BJ (cell line): ENCODE results near the gene PROC. TPM values are rescaled to one million over a fixed set of nuclear protein-coding genes. Genes with fewer than 3 reads are reported as not detected.

Source experiments
- CTCF ChIA-PET: fragments of 350-600 bp; formaldehyde crosslinking; extraction: SDS; loops from one replicate; lab custom pipeline; 2021; ENCODE audit warnings: antibody characterized with exemption, inconsistent platforms; lab: Yijun Ruan, JAX
- POLR2A ChIA-PET: fragments of 300-600 bp; sonication (Branson Sonifier 250); formaldehyde crosslinking; extraction: SDS; loops from one replicate; lab custom pipeline; 2021; ENCODE audit warnings: antibody characterized with exemption; lab: Charles Lee
- DNase-seq: peaks from one replicate; pipeline ENCODE4 v3.0.0-alpha.2; 2011; ENCODE audit warnings: low read depth
- H3K27me3 ChIP-seq: 2 replicates; pipeline ENCODE4 v1.6.0; 2011; ENCODE audit warnings: low read length; ENCODE audit not compliant: control insufficient read depth, insufficient read depth
- H3K36me3 ChIP-seq: 2 replicates; pipeline ENCODE4 v1.5.1; 2011; ENCODE audit warnings: low read length; ENCODE audit not compliant: control insufficient read depth, insufficient read depth
- H3K4me3 ChIP-seq: 2 replicates; pipeline ENCODE4 v1.5.1; 2011; ENCODE audit warnings: low read depth, mild to moderate bottlenecking, control low read depth, low read length
- polyA plus RNA-seq: library from polyadenylated mRNA; depleted of rRNA; stranded (reverse); fragments of >200 nt; gene quantifications from 2 replicates; pipeline ENCODE4 v1.2.3, GENCODE V29; 2011
- TF ChIP-seq, protein P1 (sequence below): IDR thresholded peaks from 2 replicates; pipeline ENCODE4 v1.5.1; 2011; ENCODE audit warnings: low read depth, mild to moderate bottlenecking, control low read depth, inconsistent platforms, low read length, moderate library complexity; ENCODE audit not compliant: insufficient read depth

Gene PROC
- polyA plus RNA-seq, 1 experiment: 0.11 TPM

DNA sequence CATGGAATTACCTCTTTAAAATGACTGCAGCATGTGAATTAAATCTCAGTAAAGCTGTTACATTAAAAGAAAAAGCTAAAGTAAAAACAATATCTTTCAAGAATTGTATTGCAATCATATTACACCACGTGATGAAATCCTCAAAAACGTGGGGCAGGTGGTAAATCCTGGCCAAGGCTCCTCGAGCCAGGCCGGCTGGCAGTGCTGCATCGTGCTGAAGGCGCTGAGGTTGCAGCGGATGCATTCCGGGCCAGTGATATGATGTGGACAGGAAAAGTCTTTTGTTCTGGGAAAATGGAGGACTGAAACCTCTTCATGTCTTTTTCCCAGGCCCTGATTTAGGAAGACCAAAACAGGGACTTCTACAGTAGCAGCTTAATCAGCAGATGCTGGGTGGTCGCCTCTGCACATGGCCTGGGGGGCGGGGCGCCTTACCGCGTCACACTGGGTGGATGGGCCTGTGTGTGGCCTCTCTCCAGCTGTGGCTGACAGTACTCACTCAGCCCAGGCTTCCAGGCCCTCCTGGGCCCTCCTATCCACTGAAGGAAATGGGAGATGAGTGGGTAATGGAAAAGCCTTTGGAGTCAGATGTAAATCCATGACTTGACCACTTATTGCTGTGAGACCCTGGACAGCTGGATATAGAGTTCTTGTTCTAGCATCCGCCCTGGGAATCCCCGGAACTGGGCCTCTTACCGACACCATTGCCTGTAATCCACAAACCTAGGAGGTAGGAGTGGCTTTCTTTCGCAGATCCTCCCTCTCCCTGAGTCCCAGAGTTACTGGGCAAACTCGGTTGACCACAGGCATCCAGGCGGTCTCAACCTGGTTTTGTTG is 45.1 kb downstream of the PROC start:
- TF ChIP-seq, protein P1, sequence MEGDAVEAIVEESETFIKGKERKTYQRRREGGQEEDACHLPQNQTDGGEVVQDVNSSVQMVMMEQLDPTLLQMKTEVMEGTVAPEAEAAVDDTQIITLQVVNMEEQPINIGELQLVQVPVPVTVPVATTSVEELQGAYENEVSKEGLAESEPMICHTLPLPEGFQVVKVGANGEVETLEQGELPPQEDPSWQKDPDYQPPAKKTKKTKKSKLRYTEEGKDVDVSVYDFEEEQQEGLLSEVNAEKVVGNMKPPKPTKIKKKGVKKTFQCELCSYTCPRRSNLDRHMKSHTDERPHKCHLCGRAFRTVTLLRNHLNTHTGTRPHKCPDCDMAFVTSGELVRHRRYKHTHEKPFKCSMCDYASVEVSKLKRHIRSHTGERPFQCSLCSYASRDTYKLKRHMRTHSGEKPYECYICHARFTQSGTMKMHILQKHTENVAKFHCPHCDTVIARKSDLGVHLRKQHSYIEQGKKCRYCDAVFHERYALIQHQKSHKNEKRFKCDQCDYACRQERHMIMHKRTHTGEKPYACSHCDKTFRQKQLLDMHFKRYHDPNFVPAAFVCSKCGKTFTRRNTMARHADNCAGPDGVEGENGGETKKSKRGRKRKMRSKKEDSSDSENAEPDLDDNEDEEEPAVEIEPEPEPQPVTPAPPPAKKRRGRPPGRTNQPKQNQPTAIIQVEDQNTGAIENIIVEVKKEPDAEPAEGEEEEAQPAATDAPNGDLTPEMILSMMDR: no peak
- no peak overlapping the region for H3K4me3 ChIP-seq
- CTCF ChIA-PET: interaction anchor here (0.6 to 0.9 kb wide), 2 partner anchors 139 to 272 kb away, joined by 3 read pairs; no protein-coding TSS in a partner anchor
- no peaks in the 10 kb centered on the region for H3K27me3 ChIP-seq
- POLR2A ChIA-PET: no interaction called here
- DNase-seq: no peak
- no peaks in the 10 kb centered on the region for H3K36me3 ChIP-seq

DNA sequence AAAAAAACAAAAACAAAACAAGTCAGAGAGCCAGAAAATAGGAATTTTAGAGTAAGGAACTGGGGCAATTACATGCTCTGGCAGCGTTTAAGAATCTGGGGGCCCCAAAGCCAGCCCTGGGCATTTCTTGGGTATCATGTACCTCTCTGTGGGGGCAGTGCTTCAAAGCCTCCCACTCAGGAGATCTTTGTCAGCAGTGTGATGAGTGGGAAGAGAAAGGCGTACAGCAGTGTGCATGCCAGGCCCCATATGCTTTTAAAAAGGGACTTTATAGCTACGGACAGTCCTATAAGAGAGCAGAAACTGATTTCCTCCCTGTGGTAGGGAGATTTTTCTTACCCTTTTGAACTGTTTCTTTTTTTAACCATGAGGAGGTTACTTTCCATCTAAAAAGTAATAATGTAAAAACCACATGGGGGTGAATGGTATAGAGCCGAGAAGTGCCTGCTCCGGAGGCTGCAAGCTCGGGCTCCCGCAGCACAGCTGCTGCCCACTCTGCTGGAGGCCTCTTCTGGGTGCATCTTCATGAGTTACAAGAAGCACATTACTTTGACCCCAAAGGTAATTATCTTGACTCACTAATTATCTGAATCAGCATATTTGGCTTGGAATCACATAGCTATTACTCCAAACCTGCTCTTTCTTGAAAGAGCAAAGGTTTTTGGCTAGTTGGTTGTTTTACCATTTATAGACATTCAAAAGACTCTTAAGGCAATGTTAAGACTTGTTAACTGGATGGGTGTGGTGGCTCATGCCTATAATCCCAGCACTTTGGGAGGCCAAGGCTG is 46.4 kb downstream of the PROC start:
- ChIA-PET POLR2A (no interaction called here), CTCF (interaction anchor here (0.9 to 1.0 kb wide), 2 partner anchors 140 to 267 kb away, joined by 3 read pairs; no protein-coding TSS in a partner anchor)
- no peak overlapping the region for H3K4me3 ChIP-seq
- TF ChIP-seq, protein P1: no peak
- H3K36me3 ChIP-seq: no peaks in the 10 kb centered on the region
- H3K27me3 ChIP-seq: no peaks in the 10 kb centered on the region
- DNase-seq: no peak

DNA sequence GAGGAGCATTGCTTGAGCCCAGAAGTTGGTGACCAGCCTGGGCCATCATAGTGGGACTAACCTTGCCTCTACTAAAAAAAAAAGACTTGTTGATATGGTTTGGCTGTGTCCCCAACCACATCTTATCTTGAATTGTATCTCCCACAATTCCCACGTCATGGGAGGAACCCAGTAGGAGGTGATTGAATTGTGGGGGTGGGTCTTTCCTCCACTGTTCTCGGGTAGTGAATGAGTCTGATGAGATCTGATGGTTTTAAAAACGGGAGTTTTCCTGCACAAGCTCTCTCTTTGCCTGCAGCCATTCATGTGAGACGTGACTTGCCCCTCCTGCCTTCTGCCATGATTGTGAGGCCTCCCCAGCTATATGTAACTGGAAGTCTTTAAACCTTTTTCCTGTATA is 47.0 kb downstream of the PROC start:
- no peaks in the 10 kb centered on the region for H3K27me3 ChIP-seq

GRCh38 chr2:127469051-127469450 is 50.8 kb downstream of the PROC start:
- ChIA-PET CTCF (interaction anchor here (1.5 to 4.4 kb wide), 2 partner anchors 10 to 144 kb away, joined by 5 to 20 read pairs; no protein-coding TSS in a partner anchor), POLR2A (no interaction called here)
- H3K36me3 ChIP-seq: no peaks in the 10 kb centered on the region
- no peaks in the 10 kb centered on the region for H3K27me3 ChIP-seq
- no peak for DNase-seq
- no peak overlapping the region for H3K4me3 ChIP-seq
- TF ChIP-seq, protein P1: no peak

More for the DNA sequence above, 47.0 kb downstream of the PROC start:
- Histone ChIP-seq H3K4me3 (no peak overlapping the region), H3K36me3 (no peaks in the 10 kb centered on the region)
- CTCF ChIA-PET: interaction anchor here (0.9 to 1.0 kb wide), 2 partner anchors 141 to 268 kb away, joined by 3 read pairs; no protein-coding TSS in a partner anchor
- POLR2A ChIA-PET: no interaction called here
- TF ChIP-seq, protein P1: no peak
- DNase-seq: no peak

DNA sequence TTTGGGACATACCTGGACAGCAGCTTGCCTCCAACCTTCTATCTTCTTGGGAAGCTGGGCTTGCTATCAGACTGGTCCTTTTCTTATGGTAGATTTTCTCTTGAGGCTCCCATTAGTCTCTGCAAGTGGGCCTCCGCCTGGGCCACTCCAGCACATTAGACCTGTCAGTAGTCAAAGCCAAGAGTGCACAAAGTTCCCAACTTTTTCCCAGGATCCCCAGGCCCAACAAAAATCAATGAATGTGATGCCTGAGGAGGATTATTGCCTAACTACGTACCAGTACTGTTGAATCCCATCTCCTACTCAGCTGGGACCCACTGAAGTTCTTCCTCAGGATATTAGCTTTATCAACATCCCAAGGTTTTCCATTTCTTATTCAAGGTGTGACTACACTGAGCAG is 51.7 kb downstream of the PROC start:
- no peak overlapping the region for H3K4me3 ChIP-seq
- H3K27me3 ChIP-seq: no peaks in the 10 kb centered on the region
- CTCF ChIA-PET: interaction anchor here (1.5 to 4.4 kb wide), 2 partner anchors 10 to 145 kb away, joined by 5 to 20 read pairs; no protein-coding TSS in a partner anchor
- H3K36me3 ChIP-seq: no peaks in the 10 kb centered on the region
- no peak for DNase-seq
- POLR2A ChIA-PET: no interaction called here
- TF ChIP-seq, protein P1: no peak
